GM19240 (cell line): ENCODE measurements around the gene SLIT1.
"Not testable (repeated sequence)": the region's sequence is repeated elsewhere in the genome, so short reads cannot be mapped to it uniquely, and the experiment has no call there.

Experiments used
- DNase-seq: peaks from one replicate; pipeline ENCODE4 v3.0.0; 2011; ENCODE audit warnings: low spot score; ENCODE audit not compliant: insufficient read length

Gene SLIT1

GRCh38 chr10:97082575-97082974 is 103.2 kb downstream of the SLIT1 start:
- DNase-seq: not testable (repeated sequence)

GRCh38 chr10:97081621-97082235 is 104.0 kb downstream of the SLIT1 start:
- peak; percentile 86 for DNase-seq

DNA sequence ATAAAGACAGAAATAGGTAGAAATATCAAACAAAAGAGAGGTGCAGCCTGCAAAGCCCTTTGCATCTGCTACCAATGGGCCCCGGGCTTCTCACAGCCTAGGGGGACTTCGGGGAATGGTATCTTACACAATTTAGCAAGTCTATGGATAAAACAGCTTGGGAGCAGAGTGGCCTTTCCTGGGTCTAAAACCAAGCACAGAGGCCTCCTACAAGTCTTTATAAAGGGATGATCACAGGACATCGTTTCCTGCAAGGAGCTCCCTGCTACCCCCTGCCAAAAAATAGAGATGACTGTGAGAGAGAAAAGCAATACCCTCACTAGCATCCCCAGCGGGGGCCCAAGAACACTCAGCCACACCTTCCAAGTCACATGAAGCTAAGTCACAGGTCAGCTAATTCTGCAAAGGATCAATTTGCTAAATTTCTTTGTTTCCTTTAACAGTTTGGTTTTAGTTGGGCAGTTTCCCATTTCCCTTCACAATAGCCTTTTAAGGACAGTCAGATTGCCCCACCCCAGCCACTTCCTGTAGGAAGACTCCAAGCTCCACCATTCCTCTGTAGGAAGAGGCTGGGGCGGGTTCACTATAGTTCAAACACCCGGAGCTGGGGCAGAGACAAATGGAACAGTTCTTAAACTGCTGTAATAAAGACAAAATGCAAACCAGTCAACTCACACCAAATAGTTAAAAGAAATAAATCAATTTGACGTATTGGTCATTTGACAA is 105.5 kb downstream of the SLIT1 start:
- DNase-seq: no peak

DNA sequence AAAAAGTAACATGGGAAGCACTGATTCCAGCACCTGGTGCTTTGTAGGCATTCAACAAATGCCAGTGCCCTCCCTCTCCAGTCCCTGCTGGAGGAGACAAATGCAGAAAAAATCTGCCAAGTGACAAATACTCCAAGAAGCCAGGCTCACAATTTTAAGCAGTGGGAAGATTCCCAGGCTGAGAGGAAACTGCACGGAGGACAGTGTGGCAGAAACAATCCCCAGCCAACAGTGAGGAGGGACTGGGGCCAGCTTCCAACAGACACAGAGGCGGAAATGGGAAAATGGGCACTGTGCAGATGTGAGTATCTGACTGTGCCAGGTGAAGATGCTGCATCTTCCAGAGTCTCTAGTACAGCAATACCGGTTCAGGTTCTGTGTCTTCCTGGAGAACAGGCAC is 106.3 kb downstream of the SLIT1 start:
- DNase-seq: no peak

- DNase-seq: no peak
Measured at GRCh38 chr10:97078938-97079445, 106.8 kb downstream of the SLIT1 start.

DNA sequence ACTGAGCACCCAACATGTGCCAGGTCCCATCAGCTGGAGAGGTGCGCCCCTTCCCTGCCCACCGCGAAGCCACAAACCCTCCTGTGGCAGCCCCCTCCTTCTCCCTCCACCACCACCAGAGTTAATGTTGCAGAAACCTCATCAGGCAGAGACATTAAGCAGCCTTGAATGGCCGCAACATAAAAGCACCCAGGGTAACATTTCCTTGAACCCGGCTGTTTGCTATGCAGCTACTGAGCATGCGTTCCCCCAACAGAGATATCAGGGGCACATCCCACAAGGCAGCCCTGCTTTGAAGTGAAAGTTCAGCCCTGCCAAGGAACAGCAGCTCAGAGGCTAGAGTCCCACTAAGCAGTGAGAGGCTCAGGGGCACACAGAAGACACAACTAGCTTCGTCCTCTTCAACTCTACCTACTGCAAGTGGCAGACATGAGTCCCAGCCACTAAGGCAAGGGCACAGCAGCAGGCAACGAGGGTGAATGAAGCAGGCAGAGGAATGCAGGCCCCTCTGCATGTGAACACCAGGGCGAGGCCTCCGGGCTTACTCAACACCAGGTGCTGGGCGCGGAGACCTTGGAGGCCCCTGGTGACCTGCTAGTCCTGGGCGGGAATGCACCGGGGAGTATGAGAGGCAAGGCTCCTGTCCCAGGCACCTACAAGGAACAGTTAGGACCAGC is 107.4 kb downstream of the SLIT1 start:
- DNase-seq: no peak

DNA sequence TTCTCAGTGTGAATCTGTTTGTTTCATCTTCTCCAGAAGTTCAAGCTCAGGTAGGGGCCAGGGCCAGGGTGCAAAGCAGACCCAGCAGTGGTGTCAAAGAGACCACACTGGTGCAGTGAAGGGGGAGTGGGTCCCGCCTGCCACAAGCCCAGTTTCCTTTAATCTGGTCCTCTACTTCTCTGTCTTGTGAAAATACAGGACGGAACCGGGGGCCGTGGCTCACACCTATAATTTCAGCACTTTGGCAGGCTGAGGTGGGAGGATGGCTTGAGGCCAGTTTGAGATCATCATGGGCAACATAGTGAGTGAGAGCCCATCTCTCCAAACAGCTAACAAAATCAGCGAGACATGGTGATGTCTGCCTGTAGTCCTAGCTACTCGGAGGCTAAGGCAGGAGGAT is 109.0 kb downstream of the SLIT1 start:
- DNase-seq: no peak

DNA sequence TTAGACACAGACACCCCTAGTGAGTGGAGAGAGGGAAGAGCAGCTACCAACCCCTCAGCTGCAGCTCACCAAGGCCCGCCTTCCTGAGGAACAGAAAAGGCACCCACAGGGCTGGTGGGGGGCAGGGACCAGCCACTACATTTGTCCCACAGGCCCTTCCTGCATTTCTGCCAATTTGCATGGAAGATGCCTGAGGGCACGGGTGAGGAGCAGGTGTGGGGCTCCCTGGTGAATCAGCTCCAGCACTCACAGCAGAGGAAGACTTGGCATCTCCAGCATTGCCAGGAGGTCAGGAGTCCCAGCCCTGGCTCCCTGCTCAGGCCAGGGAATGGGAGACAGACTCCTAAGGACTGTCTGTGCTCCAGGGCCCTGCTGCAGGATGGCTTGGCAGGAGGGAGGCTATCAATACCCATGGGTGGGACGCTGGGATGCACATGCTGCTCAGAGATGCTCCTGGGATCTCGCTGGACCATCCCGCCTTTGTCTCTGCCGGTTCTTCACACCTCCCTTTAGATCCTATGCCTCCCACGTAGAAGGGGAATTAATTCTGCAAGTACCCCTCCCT is 109.7 kb downstream of the SLIT1 start:
- DNase-seq: no peak

- no peak for DNase-seq
Measured at GRCh38 chr10:97075421-97075820, 110.3 kb downstream of the SLIT1 start.

DNA sequence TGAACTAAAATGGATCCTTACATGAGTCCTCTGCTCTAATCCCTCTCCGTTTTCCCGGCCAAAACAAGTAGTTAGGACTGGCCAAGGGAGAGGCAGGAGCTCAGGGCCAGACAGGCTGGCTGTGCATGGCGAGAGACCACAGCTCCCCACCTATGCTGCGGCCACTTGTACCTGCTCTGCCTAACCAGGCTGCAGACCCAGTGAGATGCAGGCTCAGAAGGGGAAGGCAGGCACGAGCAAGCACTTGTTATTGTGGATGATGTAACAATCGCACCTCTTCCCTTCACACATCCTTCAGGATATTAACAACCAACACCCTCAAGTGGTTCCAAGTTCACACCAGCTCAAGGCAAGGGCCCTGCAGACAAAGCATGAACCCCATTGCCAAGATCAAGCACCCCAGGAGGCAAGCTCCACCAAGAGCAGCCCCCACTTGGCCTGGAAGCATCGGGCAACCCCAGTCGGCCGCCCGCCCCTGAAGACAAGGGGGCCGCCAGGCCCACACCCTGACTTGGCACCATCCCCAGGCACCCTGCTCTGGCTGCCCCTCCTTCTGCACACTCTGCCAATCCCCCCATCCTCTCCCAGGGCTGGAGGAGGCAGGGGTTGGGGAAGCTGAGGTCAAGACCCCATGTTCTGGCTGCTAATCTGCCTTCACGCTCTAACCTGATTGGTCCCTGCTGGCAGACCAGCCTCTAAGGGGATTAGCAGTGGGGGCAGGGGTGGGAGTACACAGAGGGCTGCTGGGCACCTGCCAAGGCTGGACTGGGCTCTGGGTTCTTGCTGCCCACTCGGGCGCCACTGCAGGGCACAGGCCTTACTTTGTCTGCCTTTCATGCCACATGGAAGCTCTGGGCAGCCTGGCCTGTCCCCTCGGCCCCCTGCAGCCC is 111.3 kb downstream of the SLIT1 start:
- no peak for DNase-seq

- peak; percentile 59 for DNase-seq
Measured at GRCh38 chr10:97072851-97073665, 112.7 kb downstream of the SLIT1 start.

GRCh38 chr10:97071496-97071895 is 114.3 kb downstream of the SLIT1 start:
- DNase-seq: no peak

GRCh38 chr10:97069576-97070362 is 116.0 kb downstream of the SLIT1 start:
- DNase-seq: no peak

GRCh38 chr10:97069026-97069425 is 116.7 kb downstream of the SLIT1 start:
- no peak for DNase-seq

DNA sequence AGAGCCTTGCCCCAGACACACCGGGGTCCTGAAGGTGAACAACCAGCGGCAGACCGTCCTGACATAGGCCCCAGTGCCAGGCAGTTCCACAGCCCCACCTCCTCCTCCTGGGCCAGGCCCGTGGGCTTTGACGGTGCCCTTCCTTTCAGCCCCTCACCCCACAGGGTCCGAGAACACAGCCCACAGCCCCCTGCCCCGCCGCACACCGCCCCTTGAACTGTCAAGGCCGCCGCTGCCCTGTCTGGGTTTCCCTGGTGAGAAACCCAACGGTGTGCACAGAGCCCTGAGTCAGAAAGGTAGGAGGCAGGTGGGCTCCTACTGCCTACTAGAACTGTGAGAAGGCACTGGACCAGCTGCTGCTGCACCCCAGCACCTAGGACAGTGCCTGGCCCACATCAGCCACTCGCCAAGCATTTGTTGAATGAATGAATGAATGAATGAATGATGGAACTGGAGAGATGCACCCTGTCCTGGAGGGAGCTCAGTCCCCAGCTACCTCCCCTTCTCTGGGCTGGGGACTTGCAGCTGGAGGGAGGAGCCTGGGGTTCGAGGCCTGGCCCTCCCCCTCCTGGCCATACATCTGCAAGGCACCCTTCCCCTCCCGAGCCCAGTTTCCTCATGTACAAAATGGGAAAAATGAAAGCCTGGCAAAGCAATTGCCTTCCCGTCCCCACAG is 117.9 kb downstream of the SLIT1 start:
- DNase-seq: no peak

- no peak for DNase-seq
Measured at GRCh38 chr10:97066877-97067555, 118.7 kb downstream of the SLIT1 start.

DNA sequence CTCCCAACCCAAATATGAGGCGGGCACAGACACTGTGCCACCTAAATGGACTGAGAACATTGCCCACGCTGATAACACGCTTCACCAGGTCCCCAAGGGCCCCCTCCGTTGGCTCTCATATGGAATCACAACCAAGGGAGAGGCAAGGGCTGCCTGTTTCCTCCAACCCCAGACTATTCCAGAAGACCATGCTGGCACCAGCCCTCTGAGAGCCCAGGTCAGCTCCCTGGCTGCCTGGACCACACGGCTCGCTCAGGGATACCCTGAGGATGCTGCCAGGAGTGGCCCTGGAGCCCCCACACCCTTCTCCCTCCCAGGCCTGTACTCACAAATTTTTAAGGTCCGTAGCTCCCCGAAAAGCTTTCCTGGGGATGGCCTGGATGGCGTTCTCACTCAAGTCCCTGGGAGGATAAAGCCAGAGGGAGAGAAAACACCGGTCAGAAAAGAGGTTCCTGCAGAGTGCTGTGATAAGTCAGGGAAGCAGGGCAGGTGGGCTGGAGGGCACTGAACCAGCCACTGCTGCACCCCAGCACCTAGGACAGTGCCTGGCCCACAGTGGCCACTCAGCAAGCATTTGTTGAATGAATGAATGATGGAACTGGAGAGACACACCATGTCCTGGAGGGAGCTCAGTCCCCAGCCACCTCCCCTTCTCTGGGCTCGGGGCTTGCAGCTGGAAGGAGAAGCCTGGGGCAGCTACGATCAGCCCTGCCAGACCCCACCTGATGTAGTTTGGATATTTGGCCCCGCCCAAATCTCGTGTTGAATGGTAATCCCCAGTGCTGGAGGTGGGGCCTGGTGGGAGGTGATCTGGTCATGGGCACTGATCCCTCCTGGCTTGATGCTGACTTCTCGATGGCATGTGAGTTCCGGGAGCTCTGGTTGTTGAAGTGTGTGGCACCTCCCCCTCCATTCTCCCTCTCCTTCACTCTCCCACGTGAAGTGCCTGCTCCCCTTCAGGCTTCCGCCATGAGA is 119.8 kb downstream of the SLIT1 start:
- no peak for DNase-seq
